ENCODE measurements around the gene PRIMA1.

- TF ChIP-seq, protein P1, sequence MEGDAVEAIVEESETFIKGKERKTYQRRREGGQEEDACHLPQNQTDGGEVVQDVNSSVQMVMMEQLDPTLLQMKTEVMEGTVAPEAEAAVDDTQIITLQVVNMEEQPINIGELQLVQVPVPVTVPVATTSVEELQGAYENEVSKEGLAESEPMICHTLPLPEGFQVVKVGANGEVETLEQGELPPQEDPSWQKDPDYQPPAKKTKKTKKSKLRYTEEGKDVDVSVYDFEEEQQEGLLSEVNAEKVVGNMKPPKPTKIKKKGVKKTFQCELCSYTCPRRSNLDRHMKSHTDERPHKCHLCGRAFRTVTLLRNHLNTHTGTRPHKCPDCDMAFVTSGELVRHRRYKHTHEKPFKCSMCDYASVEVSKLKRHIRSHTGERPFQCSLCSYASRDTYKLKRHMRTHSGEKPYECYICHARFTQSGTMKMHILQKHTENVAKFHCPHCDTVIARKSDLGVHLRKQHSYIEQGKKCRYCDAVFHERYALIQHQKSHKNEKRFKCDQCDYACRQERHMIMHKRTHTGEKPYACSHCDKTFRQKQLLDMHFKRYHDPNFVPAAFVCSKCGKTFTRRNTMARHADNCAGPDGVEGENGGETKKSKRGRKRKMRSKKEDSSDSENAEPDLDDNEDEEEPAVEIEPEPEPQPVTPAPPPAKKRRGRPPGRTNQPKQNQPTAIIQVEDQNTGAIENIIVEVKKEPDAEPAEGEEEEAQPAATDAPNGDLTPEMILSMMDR (IDR thresholded peaks at IDR 0.05): no peak
- TF ChIP-seq POLR2A (IDR thresholded peaks at IDR 0.05): no peak
Measured at GRCh38 chr14:93712079-93712837, 76.0 kb downstream of the PRIMA1 start.
